ENCODE results near the gene ERCC1. TPM values are rescaled to one million over a fixed set of nuclear protein-coding genes. Genes with fewer than 3 reads are reported as not detected.
A peak's percentile ranks its signal among the peaks of the same experiment; 100 is the strongest.

The ERCC1 gene
- total and polyA plus RNA-seq, 2 of the 13 experiments (the other 11 are each of a cell fraction or from before 2014, with no cell fraction given) = 40.0 to 66.4 TPM

- TF ChIP-seq, protein P1, sequence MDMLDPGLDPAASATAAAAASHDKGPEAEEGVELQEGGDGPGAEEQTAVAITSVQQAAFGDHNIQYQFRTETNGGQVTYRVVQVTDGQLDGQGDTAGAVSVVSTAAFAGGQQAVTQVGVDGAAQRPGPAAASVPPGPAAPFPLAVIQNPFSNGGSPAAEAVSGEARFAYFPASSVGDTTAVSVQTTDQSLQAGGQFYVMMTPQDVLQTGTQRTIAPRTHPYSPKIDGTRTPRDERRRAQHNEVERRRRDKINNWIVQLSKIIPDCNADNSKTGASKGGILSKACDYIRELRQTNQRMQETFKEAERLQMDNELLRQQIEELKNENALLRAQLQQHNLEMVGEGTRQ (IDR thresholded peaks at IDR 0.05; ENCODE audit: low read depth, low read length) = no peak; the same call in 1 of the 2 replicates
- TF ChIP-seq, protein P1 (CRISPR knock-in tag; IDR thresholded peaks at IDR 0.05; ENCODE audit: borderline replicate concordance) = peak; percentile 84
- TF ChIP-seq ZNF275 (CRISPR knock-in tag; IDR thresholded peaks at IDR 0.05; ENCODE audit: borderline replicate concordance) (0 out of 2 replicates have a peak, but pooled peaks have one; percentile 51), ZNF891 (CRISPR knock-in tag; IDR thresholded peaks at IDR 0.05) (no peak), MAZ (IDR thresholded peaks at IDR 0.05; ENCODE audit: borderline replicate concordance, low read depth, low read length) (peak; percentile 66), MAZ (CRISPR knock-in tag; IDR thresholded peaks at IDR 0.05; ENCODE audit: low read depth) (peak; percentile 71), TCF12 (IDR thresholded peaks at IDR 0.05) (no peak), TCF12 (CRISPR knock-in tag; IDR thresholded peaks at IDR 0.05) (0 out of 2 replicates have a peak, but pooled peaks have one; percentile 49), ZNF709 (CRISPR knock-in tag; IDR thresholded peaks at IDR 0.05) (0 out of 2 replicates have a peak, but pooled peaks have one; percentile 13), ZNF24 (IDR thresholded peaks at IDR 0.05) (peak; percentile 72; the same call in 1 of the 2 replicates), PRMT3 (CRISPR knock-in tag; IDR thresholded peaks at IDR 0.05; ENCODE audit: borderline replicate concordance, low read depth) (no peak), ZNF292 (CRISPR knock-in tag; IDR thresholded peaks at IDR 0.05; ENCODE audit: borderline replicate concordance, low read depth) (peak; percentile 55; the same call in 1 of the 2 replicates), ZNF792 (CRISPR knock-in tag; IDR thresholded peaks at IDR 0.05) (no peak), CREB1 (IDR thresholded peaks at IDR 0.05) (0 out of 2 replicates have a peak, but pooled peaks have one; percentile 3), CREB1 (CRISPR knock-in tag; IDR thresholded peaks at IDR 0.05) (peak; percentile 72), NFYB (CRISPR knock-in tag; IDR thresholded peaks at IDR 0.05) (peak; percentile 21; the same call in 1 of the 2 replicates), HOXA3 (CRISPR knock-in tag; IDR thresholded peaks at IDR 0.05) (peak; percentile 40; the same call in 1 of the 2 replicates), CBFB (CRISPR knock-in tag; IDR thresholded peaks at IDR 0.05) (peak; percentile 28; the same call in 1 of the 2 replicates), ZNF678 (CRISPR knock-in tag; IDR thresholded peaks at IDR 0.05) (0 out of 2 replicates have a peak, but pooled peaks have one; percentile 23), ZNF780A (CRISPR knock-in tag; IDR thresholded peaks at IDR 0.05) (no peak), ESRRA (CRISPR knock-in tag; IDR thresholded peaks at IDR 0.05; ENCODE audit: low read depth) (peak; percentile 70; the same call in 1 of the 2 replicates), MAFK (conservative IDR thresholded peaks at IDR 0.05 in 1 of 2, IDR thresholded peaks at IDR 0.05 in 1 of 2; ENCODE audit: low read length in 2 of 2) (peak in 1 of 2 experiments; percentile 4; a peak in 1 of 4 replicates), MYC (CRISPR knock-in tag; IDR thresholded peaks at IDR 0.05; ENCODE audit: borderline replicate concordance) (peak; percentile 94), PPARG (CRISPR knock-in tag; conservative IDR thresholded peaks at IDR 0.05) (0 out of 2 replicates have a peak, but pooled peaks have one; percentile 53)
- TF ChIP-seq, protein P2, sequence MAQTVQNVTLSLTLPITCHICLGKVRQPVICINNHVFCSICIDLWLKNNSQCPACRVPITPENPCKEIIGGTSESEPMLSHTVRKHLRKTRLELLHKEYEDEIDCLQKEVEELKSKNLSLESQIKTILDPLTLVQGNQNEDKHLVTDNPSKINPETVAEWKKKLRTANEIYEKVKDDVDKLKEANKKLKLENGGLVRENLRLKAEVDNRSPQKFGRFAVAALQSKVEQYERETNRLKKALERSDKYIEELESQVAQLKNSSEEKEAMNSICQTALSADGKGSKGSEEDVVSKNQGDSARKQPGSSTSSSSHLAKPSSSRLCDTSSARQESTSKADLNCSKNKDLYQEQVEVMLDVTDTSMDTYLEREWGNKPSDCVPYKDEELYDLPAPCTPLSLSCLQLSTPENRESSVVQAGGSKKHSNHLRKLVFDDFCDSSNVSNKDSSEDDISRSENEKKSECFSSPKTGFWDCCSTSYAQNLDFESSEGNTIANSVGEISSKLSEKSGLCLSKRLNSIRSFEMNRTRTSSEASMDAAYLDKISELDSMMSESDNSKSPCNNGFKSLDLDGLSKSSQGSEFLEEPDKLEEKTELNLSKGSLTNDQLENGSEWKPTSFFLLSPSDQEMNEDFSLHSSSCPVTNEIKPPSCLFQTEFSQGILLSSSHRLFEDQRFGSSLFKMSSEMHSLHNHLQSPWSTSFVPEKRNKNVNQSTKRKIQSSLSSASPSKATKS (CRISPR knock-in tag; IDR thresholded peaks at IDR 0.05) = 0 out of 2 replicates have a peak, but pooled peaks have one; percentile 50
Measured at GRCh38 chr19:45455707-45456499, 32.2 kb upstream of the ERCC1 start (continued).
